A549 (cell line): ENCODE results near the gene CDKN1C.

Source experiments
- CBX2 ChIP-seq: fragments of 200-600 bp; sonication (generic); IDR thresholded peaks from 2 replicates; pipeline ENCODE4 v1.6.1; 2016; ENCODE audit warnings: low read depth, mild to moderate bottlenecking, borderline replicate concordance
- CTCF ChIP-seq: fragments of >200 bp; sonication (Bioruptor Twin); formaldehyde crosslinking; IDR thresholded peaks from 3 replicates; pipeline ENCODE4 v1.5.1; 2016
- HOXB13 ChIP-seq: fragments of 250-450 bp; sonication (Bioruptor Pico); IDR thresholded peaks from 2 replicates; pipeline ENCODE4 v1.5.0; 2020; ENCODE audit warnings: low read depth, mild to moderate bottlenecking, moderate library complexity
- JUN ChIP-seq, 2 experiments: fragments of >200 bp; sonication (Bioruptor Twin); formaldehyde crosslinking; IDR thresholded peaks; 2 replicates in 1 of 2; 3 replicates in 1 of 2; pipeline ENCODE4 v1.6.1; 2016 to 2017
- MAX ChIP-seq: IDR thresholded peaks from 2 replicates; pipeline ENCODE4 v1.6.1; 2012
- POLR2A ChIP-seq: IDR thresholded peaks from 2 replicates; pipeline ENCODE4 v1.6.1; 2012; ENCODE audit warnings: mild to moderate bottlenecking, low read length
- RAD21 ChIP-seq, 2 experiments: fragments of >200 bp in 1 of 2; sonication (Bioruptor Twin) in 1 of 2; formaldehyde crosslinking in 1 of 2; IDR thresholded peaks in 1 of 2; conservative IDR thresholded peaks in 1 of 2; 2 replicates in 1 of 2; 3 replicates in 1 of 2; pipeline ENCODE4 v1.6.1; 2012 to 2018; ENCODE audit warnings: inconsistent platforms in 1 of 2
- SREBF2 ChIP-seq: fragments of 450-650 bp; IDR thresholded peaks from 2 replicates; pipeline ENCODE4 v1.6.1; 2014; ENCODE audit warnings: mild to moderate bottlenecking, moderate library complexity
- TF ChIP-seq, protein P1 (sequence below): fragments of 450-650 bp; IDR thresholded peaks from 2 replicates; pipeline ENCODE4 v1.6.1; 2014; ENCODE audit warnings: antibody characterized with exemption

- TF ChIP-seq MAX, result no peak
- TF ChIP-seq CTCF, result no peak
- TF ChIP-seq POLR2A, result no peak
- TF ChIP-seq RAD21 (conservative IDR thresholded peaks at IDR 0.05 in 1 of 2, IDR thresholded peaks at IDR 0.05 in 1 of 2), result no peak
- TF ChIP-seq, protein P1, sequence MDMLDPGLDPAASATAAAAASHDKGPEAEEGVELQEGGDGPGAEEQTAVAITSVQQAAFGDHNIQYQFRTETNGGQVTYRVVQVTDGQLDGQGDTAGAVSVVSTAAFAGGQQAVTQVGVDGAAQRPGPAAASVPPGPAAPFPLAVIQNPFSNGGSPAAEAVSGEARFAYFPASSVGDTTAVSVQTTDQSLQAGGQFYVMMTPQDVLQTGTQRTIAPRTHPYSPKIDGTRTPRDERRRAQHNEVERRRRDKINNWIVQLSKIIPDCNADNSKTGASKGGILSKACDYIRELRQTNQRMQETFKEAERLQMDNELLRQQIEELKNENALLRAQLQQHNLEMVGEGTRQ, result no peak
- no peak for TF ChIP-seq JUN (IDR thresholded peaks at IDR 0.05)
- no peak for TF ChIP-seq CBX2
- no peak for TF ChIP-seq HOXB13
- no peak for TF ChIP-seq SREBF2
Observed at GRCh38 chr11:2893935-2894334, 8.4 kb upstream of the CDKN1C start.
